Pons (tissue), 1 donor: ENCODE data around the gene SUFU.
"Not testable (repeated sequence)": the region's sequence is repeated elsewhere in the genome, so short reads cannot be mapped to it uniquely, and the experiment has no call there.

Experiments
- DNase-seq: peaks from one replicate; pipeline ENCODE4 v3.0.0-alpha.2; 2016; ENCODE audit warnings: low spot score

Gene SUFU

GRCh38 chr10:102652170-102652916, 148.6 kb downstream of the SUFU start:
- no peak for DNase-seq

GRCh38 chr10:102653060-102653459, 149.3 kb downstream of the SUFU start:
- no peak for DNase-seq

- no peak for DNase-seq
These were observed 150.8 kb downstream of the SUFU start for GRCh38 chr10:102654566-102654965.

- DNase-seq: no peak
These were observed 151.2 kb downstream of the SUFU start for GRCh38 chr10:102654969-102655368.

- DNase-seq: no peak
These were observed 152.3 kb downstream of the SUFU start for GRCh38 chr10:102656026-102656425.

- DNase-seq: no peak
These were observed 153.1 kb downstream of the SUFU start for GRCh38 chr10:102656791-102657371.

GRCh38 chr10:102657451-102657850, 153.7 kb downstream of the SUFU start:
- DNase-seq: no peak

GRCh38 chr10:102657984-102658724, 154.4 kb downstream of the SUFU start:
- DNase-seq: no peak

GRCh38 chr10:102658802-102659201, 155.0 kb downstream of the SUFU start:
- DNase-seq: no peak

- no peak for DNase-seq
These were observed 157.3 kb downstream of the SUFU start for GRCh38 chr10:102660888-102661657.

GRCh38 chr10:102661658-102662028, 157.9 kb downstream of the SUFU start:
- no peak for DNase-seq

- DNase-seq: no peak
These were observed 162.2 kb downstream of the SUFU start for GRCh38 chr10:102665904-102666509.

GRCh38 chr10:102667411-102667810, 163.6 kb downstream of the SUFU start:
- DNase-seq: not testable (repeated sequence)

GRCh38 chr10:102668326-102669107, 164.7 kb downstream of the SUFU start:
- DNase-seq: no peak

GRCh38 chr10:102669206-102670064, 165.7 kb downstream of the SUFU start:
- no peak for DNase-seq

GRCh38 chr10:102670065-102670670, 166.4 kb downstream of the SUFU start:
- no peak for DNase-seq

GRCh38 chr10:102670871-102671434, 167.2 kb downstream of the SUFU start:
- DNase-seq: no peak

- DNase-seq: no peak
These were observed 169.6 kb downstream of the SUFU start for GRCh38 chr10:102673236-102673818.
